Transverse colon (tissue), 4 donors: ENCODE measurements around the gene C1QL1. TPM values are rescaled to one million over a fixed set of nuclear protein-coding genes. Genes with fewer than 3 reads are reported as not detected.

Experiments
- DNase-seq: peaks from one replicate; pipeline ENCODE4 v3.0.0-alpha.2; 2019
- H3K27ac ChIP-seq, 4 donors: fragments of 200-600 bp; sonication (generic); 2 replicates each; pipeline ENCODE4 v1.5.1; 2016 to 2018; ENCODE audit warnings: inconsistent platforms in 4 of 4
- H3K27me3 ChIP-seq: fragments of 200-600 bp; sonication (generic); 2 replicates; pipeline ENCODE4 v1.5.1; 2017; ENCODE audit warnings: inconsistent platforms
- H3K36me3 ChIP-seq, 4 donors: fragments of 200-600 bp; sonication (generic); 2 replicates each; pipeline ENCODE4 v1.5.1; 2017 to 2019; ENCODE audit warnings: inconsistent platforms in 4 of 4
- H3K4me1 ChIP-seq, 4 donors: fragments of 200-600 bp; sonication (generic); 2 replicates each; pipeline ENCODE4 v1.5.1; 2017 to 2020; ENCODE audit warnings: inconsistent platforms in 4 of 4
- H3K4me3 ChIP-seq, 4 donors: fragments of 200-600 bp; sonication (generic); 1 replicate in 1 of 4; 2 replicates in 3 of 4; pipeline versions ENCODE4 v1.5.1 to v1.6.1; 2017 to 2019; ENCODE audit warnings: inconsistent platforms in 4 of 4
- H3K9me3 ChIP-seq, 2 donors: fragments of 200-600 bp; sonication (generic); 2 replicates each; pipeline ENCODE4 v1.5.1; 2017 to 2019; ENCODE audit warnings: inconsistent platforms in 2 of 2
- CTCF ChIP-seq, 5 experiments: fragments of 200-600 bp in 3 of 5; fragments of 450-650 bp in 2 of 5; sonication (generic) in 3 of 5; IDR thresholded peaks; 1 replicate in 2 of 5; 2 replicates in 3 of 5; pipeline ENCODE4 v1.5.1; 2016 to 2017; ENCODE audit warnings: antibody characterized with exemption in 5 of 5, inconsistent platforms in 3 of 5, mild to moderate bottlenecking in 2 of 5, moderate library complexity in 1 of 5
- EP300 ChIP-seq: sonication (generic); formaldehyde crosslinking; IDR thresholded peaks from one replicate; pipeline ENCODE4 v1.6.1; 2017; ENCODE audit warnings: antibody characterized with exemption, low read depth
- POLR2A ChIP-seq: fragments of 450-650 bp; IDR thresholded peaks from one replicate; pipeline ENCODE4 v1.6.1; 2016; ENCODE audit warnings: antibody characterized with exemption, mild to moderate bottlenecking, moderate library complexity
- POLR2AphosphoS5 ChIP-seq, 3 donors: sonication (generic); formaldehyde crosslinking; IDR thresholded peaks; one replicate each; pipeline ENCODE4 v1.6.1; 2016; ENCODE audit warnings: antibody characterized with exemption in 3 of 3
- WGBS, 2 donors: methylation state at CpG; one replicate each; pipeline ENCODE4 v1.1.5; 2018; ENCODE audit warnings: low coverage in 1 of 2; 5-methylcytosine and 5-hydroxymethylcytosine counted together
- in situ Hi-C, 4 donors: fragments of 200-750 bp; cut with MboI; loops; one replicate each; pipeline versions ENCODE4 v1.15.0 to v1.15.1; 2017; ENCODE audit warnings: low sequenced_read_pairs in 3 of 4, low pct_ligation_motif_present in 1 of 4, low pct_unique_long_range_greater_than_20kb in 1 of 4
- intact Hi-C: fragments of 100-400 bp; cut with DNase I; formaldehyde crosslinking; loops from one replicate; pipeline ENCODE4 v1.15.1; 2023; ENCODE audit warnings: low total_unique reads
- total RNA-seq, 4 donors: library from RNA; depleted of rRNA; stranded (reverse); fragments of >200 nt; gene quantifications; one replicate each; pipeline ENCODE4 v1.1.0, GENCODE V29; 2016

The C1QL1 gene
- total RNA-seq, result 1 to 10 TPM in 2 of 4 donors, under 1 TPM in 1, not detected in 1; 0.55 to 6.8 (median 1.1) TPM

- Histone ChIP-seq H3K27me3 (peaks cover 91% of the 10 kb centered on the region), H3K4me1 (peaks cover 11 to 34% (median 26%) of the 10 kb centered on the region in 4 donors)
- WGBS, 2 donors, result 2 to 5% methylated on average over 22 to 50 of the region's 81 CpGs
These were observed at the start of gene C1QL1 for GRCh38 chr17:44968225-44969143. Gene C1QL1 (minus strand): TSS chr17:44968303. CDS start chr17:44968048, 255 bp downstream.

GRCh38 chr17:45016823-45017222 lies 48.7 kb upstream of the C1QL1 start:
- in situ Hi-C loops (no loop called here), intact Hi-C loops (no loop called here)
- 61 to 67% methylated on average over 4 to 5 of the region's 5 CpGs for WGBS, 2 donors
- H3K4me3 ChIP-seq, result no peak overlapping the region
- no peaks in the 10 kb centered on the region for H3K9me3 ChIP-seq
- peaks cover 8% of the 10 kb centered on the region for H3K27me3 ChIP-seq
- TF ChIP-seq CTCF (IDR thresholded peaks at IDR 0.05), result peak in 1 of 5 experiments; percentile 10
- TF ChIP-seq POLR2AphosphoS5 (IDR thresholded peaks at IDR 0.05), result no peak
- no peaks in the 10 kb centered on the region for H3K36me3 ChIP-seq
- H3K27ac ChIP-seq, result no peak overlapping the region
- DNase-seq, result no peak
- H3K4me1 ChIP-seq, result peaks cover 27 to 48% (median 31%) of the 10 kb centered on the region in 4 donors

More at GRCh38 chr17:44968225-44969143, at the start of gene C1QL1:
- in situ Hi-C loops (no loop called here), intact Hi-C loops (no loop called here)
- no peaks in the 10 kb centered on the region for H3K9me3 ChIP-seq
- no peaks in the 10 kb centered on the region for H3K36me3 ChIP-seq
- peak; percentile 92 for DNase-seq
- H3K4me3 ChIP-seq, result peak within 1 kb of the TSS; percentile 29 to 58 (median 38)
- TF ChIP-seq POLR2AphosphoS5 (IDR thresholded peaks at IDR 0.05), result no peak
- TF ChIP-seq CTCF (IDR thresholded peaks at IDR 0.05), result peak in 2 of 5 experiments; percentile 15
- peak within 1 kb of the TSS in 3 of 4 donors; percentile 24 to 87 (median 55) for H3K27ac ChIP-seq

GRCh38 chr17:45016237-45016636 lies 48.1 kb upstream of the C1QL1 start:
- intact Hi-C loops (no loop called here), in situ Hi-C loops (no loop called here)
- WGBS, 2 donors, result 65 to 76% methylated on average over 4 to 7 of the region's 7 CpGs
- Histone ChIP-seq H3K4me3 (no peak overlapping the region), H3K27me3 (peaks cover 8% of the 10 kb centered on the region), H3K9me3 (no peaks in the 10 kb centered on the region), H3K36me3 (no peaks in the 10 kb centered on the region), H3K4me1 (peaks cover 21 to 42% (median 26%) of the 10 kb centered on the region in 4 donors), H3K27ac (no peak overlapping the region)
- no peak for DNase-seq
- TF ChIP-seq EP300, result no peak
- no peak for TF ChIP-seq POLR2AphosphoS5 (IDR thresholded peaks at IDR 0.05)
- TF ChIP-seq POLR2A, result no peak
- TF ChIP-seq CTCF (IDR thresholded peaks at IDR 0.05), result no peak

DNA sequence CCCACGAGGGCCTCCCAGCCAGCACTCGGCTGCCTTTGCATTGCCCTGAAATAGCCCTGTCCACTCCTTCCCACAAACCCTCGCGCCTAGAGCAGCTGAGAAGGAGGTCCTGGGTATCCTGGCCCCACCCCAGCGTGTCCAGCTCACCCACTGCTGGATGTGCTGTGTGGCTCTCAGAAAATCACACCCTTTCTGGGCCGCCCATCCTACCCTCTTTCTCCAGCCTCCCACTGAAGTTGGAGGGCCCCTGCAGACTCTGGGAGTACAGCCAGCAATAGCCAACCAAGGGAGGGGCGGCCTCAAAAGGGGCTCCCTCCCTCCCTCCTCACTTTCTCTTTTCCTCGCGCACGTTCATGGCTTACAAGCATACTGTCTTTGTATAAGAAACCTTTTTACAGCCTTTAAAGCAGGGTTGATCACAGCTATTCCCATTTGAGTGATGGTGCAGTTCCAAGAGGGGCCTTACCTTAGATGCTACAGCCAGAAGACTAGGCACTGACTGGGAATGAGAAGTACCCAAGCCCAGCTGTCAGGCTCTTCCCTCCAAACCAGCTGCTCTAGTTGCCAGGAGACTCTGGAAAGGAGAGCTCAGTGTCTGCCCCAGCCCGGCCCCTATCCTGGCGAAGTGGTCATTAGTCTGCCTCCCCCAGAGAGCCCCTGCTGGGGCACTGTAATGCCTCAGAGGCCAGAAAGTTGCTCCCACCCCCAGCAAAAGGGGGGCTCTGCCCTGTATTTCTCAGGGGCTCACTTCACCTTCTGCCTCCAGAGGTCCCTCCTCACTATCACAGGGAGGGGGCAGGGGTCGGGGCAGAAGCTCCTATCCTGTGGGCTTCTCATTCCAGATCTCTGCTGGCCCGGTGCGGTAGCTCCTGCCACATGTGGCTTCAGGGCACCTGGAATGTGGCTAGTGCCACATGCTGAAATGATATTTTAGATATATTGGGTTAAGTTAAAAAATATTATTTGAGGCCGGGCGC lies 45.2 kb upstream of the C1QL1 start:
- no peak for DNase-seq
- TF ChIP-seq EP300 (no peak), POLR2A (no peak), POLR2AphosphoS5 (IDR thresholded peaks at IDR 0.05) (no peak), CTCF (IDR thresholded peaks at IDR 0.05) (no peak)
- Histone ChIP-seq H3K27me3 (no peaks in the 10 kb centered on the region), H3K36me3 (no peaks in the 10 kb centered on the region), H3K9me3 (no peaks in the 10 kb centered on the region), H3K4me3 (no peak overlapping the region), H3K4me1 (peaks cover 0 to 15% (median 5%) of the 10 kb centered on the region in 4 donors), H3K27ac (peak overlapping the region; percentile 8 to 37 (median 30))
- in situ Hi-C loops, result loop anchor here in 1 of 4 donors (5.0 kb wide), 1 partner anchor 86 kb away; no protein-coding TSS in a partner anchor
- intact Hi-C loops, result no loop called here
- 72% methylated on average over 17 of the region's 17 CpGs; no CpG with 5 or more reads in 1 of the 2 donors for WGBS, 2 donors
